GM12878 (cell line): ENCODE results near the gene PIGU. TPM values are rescaled to one million over a fixed set of nuclear protein-coding genes. Genes with fewer than 3 reads are reported as not detected.

ENCODE experiments used
- ATF2 ChIP-seq: IDR thresholded peaks from 2 replicates; pipeline ENCODE4 v1.6.1; 2012; ENCODE audit warnings: low read length, inconsistent platforms
- ATF7 ChIP-seq: fragments of 450-650 bp; IDR thresholded peaks from 2 replicates; pipeline ENCODE4 v1.6.1; 2016; ENCODE audit warnings: low read depth, mild to moderate bottlenecking
- E2F8 ChIP-seq: fragments of 450-650 bp; IDR thresholded peaks from 2 replicates; pipeline ENCODE4 v1.6.1; 2018; ENCODE audit warnings: mild to moderate bottlenecking, low read depth, moderate library complexity; ENCODE audit not compliant: partially characterized antibody
- EED ChIP-seq: sonication (generic); IDR thresholded peaks from 2 replicates; pipeline ENCODE4 v1.6.1; 2016; ENCODE audit warnings: antibody characterized with exemption, low read depth
- EP300 ChIP-seq, 2 experiments: fragments of 150-350 bp in 1 of 2; IDR thresholded peaks; 2 replicates each; pipeline ENCODE4 v1.6.1; 2011 to 2012; ENCODE audit warnings: low read depth in 2 of 2, low read length in 2 of 2, borderline replicate concordance in 1 of 2, improper control_type of control experiment in 1 of 2, inconsistent platforms in 1 of 2; ENCODE audit not compliant: control insufficient read depth in 1 of 2
- ESRRA ChIP-seq: IDR thresholded peaks from 2 replicates; pipeline ENCODE4 v1.6.1; 2012; ENCODE audit warnings: mild to moderate bottlenecking, low read length, improper control_type of control experiment
- HDAC6 ChIP-seq: fragments of 200-600 bp; sonication (generic); IDR thresholded peaks from one replicate; pipeline ENCODE4 v1.8.0; 2017; ENCODE audit warnings: antibody characterized with exemption; ENCODE audit not compliant: unreplicated experiment
- IKZF1 ChIP-seq: fragments of 450-650 bp; conservative IDR thresholded peaks from 2 replicates; pipeline ENCODE4 v1.6.1; 2017; ENCODE audit warnings: antibody characterized with exemption, mild to moderate bottlenecking
- NFIC ChIP-seq: IDR thresholded peaks from 2 replicates; pipeline ENCODE4 v1.6.1; 2012; ENCODE audit warnings: low read depth, mild to moderate bottlenecking, inconsistent platforms, low read length, moderate library complexity
- POLR2A ChIP-seq: IDR thresholded peaks from 2 replicates; pipeline ENCODE4 v1.6.1; 2011; ENCODE audit warnings: low read depth, mild to moderate bottlenecking, low read length
- RAD51 ChIP-seq: fragments of 450-650 bp; IDR thresholded peaks from 2 replicates; pipeline ENCODE4 v1.6.1; 2016; ENCODE audit warnings: moderate library complexity, mild to moderate bottlenecking, inconsistent platforms
- RCOR1 ChIP-seq: conservative IDR thresholded peaks from 2 replicates; pipeline ENCODE4 v1.6.1; 2012; ENCODE audit warnings: low read depth, low read length, improper control_type of control experiment
- RUNX3 ChIP-seq: IDR thresholded peaks from 2 replicates; pipeline ENCODE4 v1.6.1; 2012; ENCODE audit warnings: low read length, inconsistent platforms
- YY1 ChIP-seq: IDR thresholded peaks from 2 replicates; pipeline ENCODE4 v1.6.1; 2011; ENCODE audit warnings: low read depth, mild to moderate bottlenecking, low read length
- ZBED1 ChIP-seq: IDR thresholded peaks from 2 replicates; pipeline ENCODE4 v1.6.1; 2016; ENCODE audit warnings: borderline replicate concordance
- ZNF24 ChIP-seq: fragments of 450-650 bp; IDR thresholded peaks from 2 replicates; pipeline ENCODE4 v1.6.1; 2017; ENCODE audit warnings: antibody characterized with exemption, mild to moderate bottlenecking
- ZNF687 ChIP-seq: fragments of 450-650 bp; IDR thresholded peaks from 2 replicates; pipeline ENCODE4 v1.6.1; 2017; ENCODE audit warnings: mild to moderate bottlenecking, moderate library complexity
- polyA plus RNA-seq, 11 experiments: library from polyadenylated mRNA; depleted of rRNA in 4 of 11; unstranded in 6 of 11; stranded (reverse) in 5 of 11; fragments of >200 nt; fragmentation: Nextera tagmentation in 4 of 11; fragmentation: Illumina TruSeq in 1 of 11; extraction: Ambion mirVana in 4 of 11; extraction: Trizol in 1 of 11; gene quantifications; 1 replicate in 1 of 11; 2 replicates in 10 of 11; pipeline versions ENCODE4 v1.2.1 to v1.2.3, GENCODE V29; 2011 to 2016; ENCODE audit warnings: inconsistent platforms in 2 of 11, missing spikeins in 2 of 11, low read depth in 1 of 11
- total RNA-seq, 4 experiments: library from RNA; depleted of rRNA in 3 of 4; stranded (reverse); fragments of >200 nt in 3 of 4; fragmentation: Illumina TruSeq in 1 of 4; extraction: Trizol in 1 of 4; gene quantifications; 2 replicates each; pipeline versions ENCODE4 v1.2.1 to v1.2.3, GENCODE V29; 2013 to 2021
- TF ChIP-seq, protein P1 (sequence below): fragments of 150-350 bp; IDR thresholded peaks from 2 replicates; pipeline ENCODE4 v1.6.1; 2016; ENCODE audit warnings: low read depth, low read length

The PIGU gene
- total and polyA plus RNA-seq, 10 of the 15 experiments (the other 5 are each of a cell fraction or from before 2014, with no cell fraction given) = 4.1 to 88.2 (median 25.0) TPM

DNA sequence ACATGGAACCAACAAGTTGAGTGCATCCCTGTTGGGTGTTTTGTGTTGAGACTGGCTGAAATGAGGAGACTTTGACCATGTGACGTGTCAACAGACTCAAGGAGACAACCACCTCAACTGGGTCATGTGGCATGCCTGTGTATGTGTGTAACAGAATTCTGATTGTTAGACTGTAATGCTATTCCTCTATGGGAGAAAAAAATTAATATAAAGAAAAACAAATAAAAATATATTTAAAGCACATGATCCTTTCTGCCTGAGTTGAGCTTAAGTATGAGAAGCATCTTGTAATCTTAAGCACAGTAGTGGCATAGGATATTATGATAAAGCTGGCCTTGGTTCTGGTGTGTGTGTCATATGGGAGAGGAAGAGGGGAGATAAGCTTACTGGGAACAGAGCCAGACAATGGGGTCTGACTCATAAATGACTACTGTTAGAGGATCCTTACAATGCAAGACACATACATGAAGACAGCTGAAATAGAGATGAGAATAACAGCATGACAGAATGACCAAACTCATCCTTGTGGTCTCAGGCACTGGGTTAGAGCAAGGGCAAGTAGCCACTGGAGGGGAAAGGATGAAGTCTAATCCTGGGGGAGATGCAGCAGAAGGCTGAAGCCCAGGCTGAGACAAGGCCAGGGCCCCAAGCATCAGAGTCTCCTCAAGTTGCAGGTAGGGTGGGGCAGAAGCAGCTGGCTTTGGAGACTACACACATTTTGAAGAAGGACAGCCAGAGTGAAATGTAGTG is 36.5 kb upstream of the PIGU start (continued):
- TF ChIP-seq, protein P1, sequence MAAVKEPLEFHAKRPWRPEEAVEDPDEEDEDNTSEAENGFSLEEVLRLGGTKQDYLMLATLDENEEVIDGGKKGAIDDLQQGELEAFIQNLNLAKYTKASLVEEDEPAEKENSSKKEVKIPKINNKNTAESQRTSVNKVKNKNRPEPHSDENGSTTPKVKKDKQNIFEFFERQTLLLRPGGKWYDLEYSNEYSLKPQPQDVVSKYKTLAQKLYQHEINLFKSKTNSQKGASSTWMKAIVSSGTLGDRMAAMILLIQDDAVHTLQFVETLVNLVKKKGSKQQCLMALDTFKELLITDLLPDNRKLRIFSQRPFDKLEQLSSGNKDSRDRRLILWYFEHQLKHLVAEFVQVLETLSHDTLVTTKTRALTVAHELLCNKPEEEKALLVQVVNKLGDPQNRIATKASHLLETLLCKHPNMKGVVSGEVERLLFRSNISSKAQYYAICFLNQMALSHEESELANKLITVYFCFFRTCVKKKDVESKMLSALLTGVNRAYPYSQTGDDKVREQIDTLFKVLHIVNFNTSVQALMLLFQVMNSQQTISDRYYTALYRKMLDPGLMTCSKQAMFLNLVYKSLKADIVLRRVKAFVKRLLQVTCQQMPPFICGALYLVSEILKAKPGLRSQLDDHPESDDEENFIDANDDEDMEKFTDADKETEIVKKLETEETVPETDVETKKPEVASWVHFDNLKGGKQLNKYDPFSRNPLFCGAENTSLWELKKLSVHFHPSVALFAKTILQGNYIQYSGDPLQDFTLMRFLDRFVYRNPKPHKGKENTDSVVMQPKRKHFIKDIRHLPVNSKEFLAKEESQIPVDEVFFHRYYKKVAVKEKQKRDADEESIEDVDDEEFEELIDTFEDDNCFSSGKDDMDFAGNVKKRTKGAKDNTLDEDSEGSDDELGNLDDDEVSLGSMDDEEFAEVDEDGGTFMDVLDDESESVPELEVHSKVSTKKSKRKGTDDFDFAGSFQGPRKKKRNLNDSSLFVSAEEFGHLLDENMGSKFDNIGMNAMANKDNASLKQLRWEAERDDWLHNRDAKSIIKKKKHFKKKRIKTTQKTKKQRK = no peak
- TF ChIP-seq EP300 (IDR thresholded peaks at IDR 0.05; ENCODE audit: borderline replicate concordance in 1 of 2, control insufficient read depth in 1 of 2, low read depth in 2 of 2, low read length in 2 of 2) (0 out of 4 replicates have a peak, but pooled peaks of 1 of the 2 experiments have one; percentile 20), ATF2 (peak; percentile 10; the same call in 1 of the 2 replicates), ZNF24 (peak; percentile 24; the same call in 1 of the 2 replicates), RAD51 (peak; percentile 84), ESRRA (no peak), ATF7 (peak; percentile 68; the same call in 1 of the 2 replicates), POLR2A (no peak), HDAC6 (no peak), ZNF687 (peak; percentile 48), IKZF1 (0 out of 2 replicates have a peak, but pooled peaks have one; percentile 40), RUNX3 (peak; percentile 87), E2F8 (no peak), EED (peak; percentile 91), YY1 (no peak), ZBED1 (peak; percentile 22; the same call in 1 of the 2 replicates), RCOR1 (no peak), NFIC (peak; percentile 72; the same call in 1 of the 2 replicates)
